GM23338 (cell line): ENCODE data around the gene DRC7. TPM values are rescaled to one million over a fixed set of nuclear protein-coding genes. Genes with fewer than 3 reads are reported as not detected.

Source experiments
- ATAC-seq: fragments of 200-7000 bp; cut with Tn5 transposase; 3 replicates; pipeline ENCODE4 v1.9.1; 2020
- DNase-seq: peaks from one replicate; pipeline ENCODE4 v3.0.0-alpha.2; 2015; ENCODE audit warnings: low spot score
- H2AFZ ChIP-seq: fragments of 200-600 bp; sonication (generic); 2 replicates; pipeline ENCODE4 v1.8.0; 2016; ENCODE audit warnings: antibody characterized with exemption, mild to moderate bottlenecking, moderate library complexity
- H3F3A ChIP-seq: fragments of 200-600 bp; sonication (generic); replicated peaks from 2 replicates; pipeline ENCODE4 v1.8.0; 2017; ENCODE audit warnings: antibody characterized with exemption, mixed run types, low read depth
- H3K27ac ChIP-seq: fragments of 200-600 bp; sonication (generic); 2 replicates; pipeline ENCODE4 v1.6.1; 2016; ENCODE audit warnings: low read depth
- H3K27me3 ChIP-seq: fragments of 200-600 bp; sonication (generic); 2 replicates; pipeline ENCODE4 v1.8.0; 2016; ENCODE audit warnings: mild to moderate bottlenecking, mixed run types, moderate library complexity; ENCODE audit not compliant: insufficient read depth
- H3K36me3 ChIP-seq: fragments of 200-600 bp; sonication (generic); 2 replicates; pipeline ENCODE4 v1.8.0; 2016; ENCODE audit warnings: mild to moderate bottlenecking; ENCODE audit not compliant: insufficient read depth
- H3K4me1 ChIP-seq: fragments of 200-600 bp; sonication (generic); 2 replicates; pipeline ENCODE4 v1.8.0; 2016; ENCODE audit warnings: mild to moderate bottlenecking, moderate library complexity; ENCODE audit not compliant: insufficient read depth
- H3K4me2 ChIP-seq: fragments of 200-600 bp; sonication (generic); 2 replicates; pipeline ENCODE4 v1.7.1; 2017; ENCODE audit warnings: mixed run types
- H3K4me3 ChIP-seq: fragments of 200-600 bp; sonication (generic); 2 replicates; pipeline ENCODE4 v1.6.1; 2016; ENCODE audit warnings: mixed run types
- H3K79me2 ChIP-seq: fragments of 200-600 bp; sonication (generic); replicated peaks from 2 replicates; pipeline ENCODE4 v1.8.0; 2017; ENCODE audit warnings: mild to moderate bottlenecking; ENCODE audit not compliant: insufficient read depth
- H3K9me2 ChIP-seq: fragments of 200-600 bp; sonication (generic); 2 replicates; pipeline ENCODE4 v1.8.0; 2017; ENCODE audit not compliant: insufficient read depth
- H4K20me1 ChIP-seq: fragments of 200-600 bp; sonication (generic); replicated peaks from 2 replicates; pipeline ENCODE4 v1.8.0; 2017; ENCODE audit warnings: mild to moderate bottlenecking; ENCODE audit not compliant: insufficient read depth
- H3K27ac Mint-ChIP-seq: 2 replicates; pipeline ENCODE4 v1.8.0; 2020; ENCODE audit warnings: inconsistent platforms, mild to moderate bottlenecking, moderate library complexity, mixed read lengths
- H3K27me3 Mint-ChIP-seq: 3 replicates; pipeline ENCODE4 v1.8.0; 2022; ENCODE audit warnings: low read depth, mild to moderate bottlenecking, moderate library complexity, mixed read lengths, inconsistent platforms; ENCODE audit not compliant: insufficient read depth, poor library complexity
- H3K36me3 Mint-ChIP-seq: 3 replicates; pipeline ENCODE4 v1.8.0; 2021; ENCODE audit warnings: low read depth, mild to moderate bottlenecking, inconsistent platforms, moderate library complexity, mixed read lengths
- H3K4me1 Mint-ChIP-seq: 3 replicates; pipeline ENCODE4 v1.8.0; 2020; ENCODE audit warnings: mild to moderate bottlenecking, inconsistent platforms, mixed read lengths
- H3K4me3 Mint-ChIP-seq: 3 replicates; pipeline ENCODE4 v1.8.0; 2021; ENCODE audit warnings: moderate library complexity, mild to moderate bottlenecking, inconsistent platforms, mixed read lengths
- H3K9me3 Mint-ChIP-seq: 3 replicates; pipeline ENCODE4 v1.8.0; 2020; ENCODE audit warnings: moderate library complexity, mild to moderate bottlenecking, inconsistent platforms, mixed read lengths
- EZH2 ChIP-seq: fragments of 200-600 bp; sonication (generic); IDR thresholded peaks from one replicate; pipeline ENCODE4 v1.8.0; 2017; ENCODE audit warnings: antibody characterized with exemption, mild to moderate bottlenecking, low read depth; ENCODE audit not compliant: unreplicated experiment
- POLR2AphosphoS5 ChIP-seq: IDR thresholded peaks from 2 replicates; pipeline ENCODE4 v1.6.1; 2016; ENCODE audit warnings: antibody characterized with exemption, low read depth
- ZNF114 ChIP-seq: fragments of 250-450 bp; sonication (Bioruptor Pico); IDR thresholded peaks from 2 replicates; pipeline ENCODE4 v1.5.0; 2020; ENCODE audit warnings: mild to moderate bottlenecking, moderate library complexity
- polyA plus RNA-seq: library from polyadenylated mRNA; unstranded; fragments of >200 nt; fragmentation: Nextera tagmentation; extraction: Ambion mirVana; gene quantifications from 2 replicates; pipeline ENCODE4 v1.2.1, GENCODE V29; 2016
- total RNA-seq: library from RNA; depleted of rRNA; stranded (reverse); fragments of >200 nt; shearing (Covaris generic); gene quantifications from 2 replicates; pipeline ENCODE4 v1.2.3, GENCODE V29; 2014
- TF ChIP-seq, protein P1 (sequence below): fragments of 250-450 bp; sonication (Bioruptor Pico); IDR thresholded peaks from 2 replicates; pipeline ENCODE4 v1.5.0; 2020; ENCODE audit warnings: mild to moderate bottlenecking, moderate library complexity
- TF ChIP-seq, protein P2 (sequence below): IDR thresholded peaks from 2 replicates; pipeline ENCODE4 v1.6.1; 2016; ENCODE audit warnings: antibody characterized with exemption
- TF ChIP-seq, protein P3 (sequence below): IDR thresholded peaks from one replicate; pipeline ENCODE4 v1.6.1; 2018; ENCODE audit warnings: antibody characterized with exemption; ENCODE audit not compliant: unreplicated experiment

The DRC7 gene
- total and polyA plus RNA-seq, 2 experiments from 2014 or later, result not detected

DNA sequence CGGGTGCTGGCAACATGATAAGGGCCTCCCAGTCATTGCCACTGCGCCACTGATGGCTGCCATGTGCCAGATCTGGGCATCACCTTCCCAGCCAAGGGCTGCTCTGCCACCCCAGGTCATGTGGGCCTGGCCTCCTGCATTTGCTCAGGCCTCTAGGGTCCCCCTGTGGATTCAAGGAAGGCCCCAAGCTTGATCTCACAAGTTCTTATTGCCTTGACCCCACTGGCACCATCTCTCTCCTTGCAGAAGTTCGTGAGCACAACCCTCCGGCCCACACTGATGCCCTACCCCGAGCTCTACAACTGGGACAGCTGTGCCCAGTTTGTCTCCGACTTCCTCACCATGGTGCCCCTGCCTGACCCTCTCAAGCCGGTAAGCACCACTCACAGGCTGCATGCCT lies 5.3 kb downstream of the DRC7 start (continued):
- TF ChIP-seq, protein P1, sequence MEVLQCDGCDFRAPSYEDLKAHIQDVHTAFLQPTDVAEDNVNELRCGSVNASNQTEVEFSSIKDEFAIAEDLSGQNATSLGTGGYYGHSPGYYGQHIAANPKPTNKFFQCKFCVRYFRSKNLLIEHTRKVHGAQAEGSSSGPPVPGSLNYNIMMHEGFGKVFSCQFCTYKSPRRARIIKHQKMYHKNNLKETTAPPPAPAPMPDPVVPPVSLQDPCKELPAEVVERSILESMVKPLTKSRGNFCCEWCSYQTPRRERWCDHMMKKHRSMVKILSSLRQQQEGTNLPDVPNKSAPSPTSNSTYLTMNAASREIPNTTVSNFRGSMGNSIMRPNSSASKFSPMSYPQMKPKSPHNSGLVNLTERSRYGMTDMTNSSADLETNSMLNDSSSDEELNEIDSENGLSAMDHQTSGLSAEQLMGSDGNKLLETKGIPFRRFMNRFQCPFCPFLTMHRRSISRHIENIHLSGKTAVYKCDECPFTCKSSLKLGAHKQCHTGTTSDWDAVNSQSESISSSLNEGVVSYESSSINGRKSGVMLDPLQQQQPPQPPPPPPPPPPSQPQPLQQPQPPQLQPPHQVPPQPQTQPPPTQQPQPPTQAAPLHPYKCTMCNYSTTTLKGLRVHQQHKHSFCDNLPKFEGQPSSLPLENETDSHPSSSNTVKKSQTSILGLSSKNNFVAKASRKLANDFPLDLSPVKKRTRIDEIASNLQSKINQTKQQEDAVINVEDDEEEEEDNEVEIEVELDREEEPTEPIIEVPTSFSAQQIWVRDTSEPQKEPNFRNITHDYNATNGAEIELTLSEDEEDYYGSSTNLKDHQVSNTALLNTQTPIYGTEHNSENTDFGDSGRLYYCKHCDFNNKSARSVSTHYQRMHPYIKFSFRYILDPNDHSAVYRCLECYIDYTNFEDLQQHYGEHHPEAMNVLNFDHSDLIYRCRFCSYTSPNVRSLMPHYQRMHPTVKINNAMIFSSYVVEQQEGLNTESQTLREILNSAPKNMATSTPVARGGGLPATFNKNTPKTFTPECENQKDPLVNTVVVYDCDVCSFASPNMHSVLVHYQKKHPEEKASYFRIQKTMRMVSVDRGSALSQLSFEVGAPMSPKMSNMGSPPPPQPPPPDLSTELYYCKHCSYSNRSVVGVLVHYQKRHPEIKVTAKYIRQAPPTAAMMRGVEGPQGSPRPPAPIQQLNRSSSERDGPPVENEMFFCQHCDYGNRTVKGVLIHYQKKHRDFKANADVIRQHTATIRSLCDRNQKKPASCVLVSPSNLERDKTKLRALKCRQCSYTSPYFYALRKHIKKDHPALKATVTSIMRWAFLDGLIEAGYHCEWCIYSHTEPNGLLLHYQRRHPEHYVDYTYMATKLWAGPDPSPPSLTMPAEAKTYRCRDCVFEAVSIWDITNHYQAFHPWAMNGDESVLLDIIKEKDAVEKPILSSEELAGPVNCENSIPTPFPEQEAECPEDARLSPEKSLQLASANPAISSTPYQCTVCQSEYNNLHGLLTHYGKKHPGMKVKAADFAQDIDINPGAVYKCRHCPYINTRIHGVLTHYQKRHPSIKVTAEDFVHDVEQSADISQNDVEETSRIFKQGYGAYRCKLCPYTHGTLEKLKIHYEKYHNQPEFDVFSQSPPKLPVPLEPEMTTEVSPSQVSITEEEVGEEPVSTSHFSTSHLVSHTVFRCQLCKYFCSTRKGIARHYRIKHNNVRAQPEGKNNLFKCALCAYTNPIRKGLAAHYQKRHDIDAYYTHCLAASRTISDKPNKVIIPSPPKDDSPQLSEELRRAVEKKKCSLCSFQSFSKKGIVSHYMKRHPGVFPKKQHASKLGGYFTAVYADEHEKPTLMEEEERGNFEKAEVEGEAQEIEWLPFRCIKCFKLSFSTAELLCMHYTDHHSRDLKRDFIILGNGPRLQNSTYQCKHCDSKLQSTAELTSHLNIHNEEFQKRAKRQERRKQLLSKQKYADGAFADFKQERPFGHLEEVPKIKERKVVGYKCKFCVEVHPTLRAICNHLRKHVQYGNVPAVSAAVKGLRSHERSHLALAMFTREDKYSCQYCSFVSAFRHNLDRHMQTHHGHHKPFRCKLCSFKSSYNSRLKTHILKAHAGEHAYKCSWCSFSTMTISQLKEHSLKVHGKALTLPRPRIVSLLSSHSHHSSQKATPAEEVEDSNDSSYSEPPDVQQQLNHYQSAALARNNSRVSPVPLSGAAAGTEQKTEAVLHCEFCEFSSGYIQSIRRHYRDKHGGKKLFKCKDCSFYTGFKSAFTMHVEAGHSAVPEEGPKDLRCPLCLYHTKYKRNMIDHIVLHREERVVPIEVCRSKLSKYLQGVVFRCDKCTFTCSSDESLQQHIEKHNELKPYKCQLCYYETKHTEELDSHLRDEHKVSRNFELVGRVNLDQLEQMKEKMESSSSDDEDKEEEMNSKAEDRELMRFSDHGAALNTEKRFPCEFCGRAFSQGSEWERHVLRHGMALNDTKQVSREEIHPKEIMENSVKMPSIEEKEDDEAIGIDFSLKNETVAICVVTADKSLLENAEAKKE (CRISPR knock-in tag), result no peak
- TF ChIP-seq, protein P2, sequence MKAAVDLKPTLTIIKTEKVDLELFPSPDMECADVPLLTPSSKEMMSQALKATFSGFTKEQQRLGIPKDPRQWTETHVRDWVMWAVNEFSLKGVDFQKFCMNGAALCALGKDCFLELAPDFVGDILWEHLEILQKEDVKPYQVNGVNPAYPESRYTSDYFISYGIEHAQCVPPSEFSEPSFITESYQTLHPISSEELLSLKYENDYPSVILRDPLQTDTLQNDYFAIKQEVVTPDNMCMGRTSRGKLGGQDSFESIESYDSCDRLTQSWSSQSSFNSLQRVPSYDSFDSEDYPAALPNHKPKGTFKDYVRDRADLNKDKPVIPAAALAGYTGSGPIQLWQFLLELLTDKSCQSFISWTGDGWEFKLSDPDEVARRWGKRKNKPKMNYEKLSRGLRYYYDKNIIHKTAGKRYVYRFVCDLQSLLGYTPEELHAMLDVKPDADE, result no peak
- TF ChIP-seq ZNF114 (CRISPR knock-in tag), result no peak

DNA sequence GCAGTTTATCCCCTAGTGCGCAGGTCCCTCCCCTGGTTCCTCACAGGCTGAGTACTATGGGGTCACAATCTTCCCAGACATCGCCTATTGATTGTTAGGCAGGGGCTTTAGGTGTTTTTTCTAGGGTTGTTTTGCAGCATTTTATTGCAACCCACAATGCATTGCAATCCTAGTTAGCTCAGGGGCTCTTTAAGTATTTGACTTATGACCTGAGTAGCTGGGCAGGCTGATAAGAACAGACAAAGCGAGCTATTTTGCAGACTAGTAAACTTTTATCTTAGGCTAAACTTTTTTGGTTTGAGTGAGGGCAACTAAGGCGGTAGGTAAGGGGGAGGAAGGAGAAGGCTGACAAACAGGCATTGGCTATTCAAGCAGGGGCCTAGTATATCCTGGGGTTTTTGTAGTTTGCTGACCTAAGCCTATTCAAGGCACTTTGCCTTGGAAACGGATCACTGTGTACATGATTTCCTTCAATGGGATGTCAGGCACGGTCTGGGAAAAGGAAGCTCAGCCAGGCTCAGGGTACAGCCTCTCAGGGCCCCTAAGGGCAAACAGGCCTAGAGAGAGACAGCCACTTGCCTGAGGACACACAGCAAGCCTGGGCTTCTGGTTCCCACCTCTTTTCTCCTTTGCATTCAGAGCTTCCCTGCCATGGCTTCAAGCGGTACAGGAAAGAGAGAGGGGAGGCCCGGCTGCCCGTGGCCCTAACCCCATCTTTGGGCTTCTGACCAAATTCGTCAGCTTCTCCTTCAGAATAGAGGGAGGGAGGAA lies 6.4 kb downstream of the DRC7 start:
- H3K79me2 ChIP-seq, result no peaks in the 10 kb centered on the region
- H3F3A ChIP-seq, result no peaks in the 10 kb centered on the region
- H3K4me3 ChIP-seq, result no peak overlapping the region
- no peak overlapping the region for H3K27ac ChIP-seq
- Mint-ChIP-seq H3K4me3 (no peak overlapping the region), H3K36me3 (no peaks in the 10 kb centered on the region), H3K4me1 (peaks cover 5% of the 10 kb centered on the region; the same call in 2 of the 3 replicates), H3K27ac (no peak overlapping the region), H3K27me3 (peaks cover 2% of the 10 kb centered on the region), H3K9me3 (no peaks in the 10 kb centered on the region; the same call in 2 of the 3 replicates)
- no peaks in the 10 kb centered on the region for H3K27me3 ChIP-seq
- H2AFZ ChIP-seq, result no peak overlapping the region
- ATAC-seq, result no peak
- no peak for DNase-seq
- H3K9me2 ChIP-seq, result no peaks in the 10 kb centered on the region
- H4K20me1 ChIP-seq, result no peaks in the 10 kb centered on the region
- no peak overlapping the region for H3K4me2 ChIP-seq
- H3K4me1 ChIP-seq, result no peaks in the 10 kb centered on the region
- no peaks in the 10 kb centered on the region for H3K36me3 ChIP-seq
- TF ChIP-seq, protein P3, sequence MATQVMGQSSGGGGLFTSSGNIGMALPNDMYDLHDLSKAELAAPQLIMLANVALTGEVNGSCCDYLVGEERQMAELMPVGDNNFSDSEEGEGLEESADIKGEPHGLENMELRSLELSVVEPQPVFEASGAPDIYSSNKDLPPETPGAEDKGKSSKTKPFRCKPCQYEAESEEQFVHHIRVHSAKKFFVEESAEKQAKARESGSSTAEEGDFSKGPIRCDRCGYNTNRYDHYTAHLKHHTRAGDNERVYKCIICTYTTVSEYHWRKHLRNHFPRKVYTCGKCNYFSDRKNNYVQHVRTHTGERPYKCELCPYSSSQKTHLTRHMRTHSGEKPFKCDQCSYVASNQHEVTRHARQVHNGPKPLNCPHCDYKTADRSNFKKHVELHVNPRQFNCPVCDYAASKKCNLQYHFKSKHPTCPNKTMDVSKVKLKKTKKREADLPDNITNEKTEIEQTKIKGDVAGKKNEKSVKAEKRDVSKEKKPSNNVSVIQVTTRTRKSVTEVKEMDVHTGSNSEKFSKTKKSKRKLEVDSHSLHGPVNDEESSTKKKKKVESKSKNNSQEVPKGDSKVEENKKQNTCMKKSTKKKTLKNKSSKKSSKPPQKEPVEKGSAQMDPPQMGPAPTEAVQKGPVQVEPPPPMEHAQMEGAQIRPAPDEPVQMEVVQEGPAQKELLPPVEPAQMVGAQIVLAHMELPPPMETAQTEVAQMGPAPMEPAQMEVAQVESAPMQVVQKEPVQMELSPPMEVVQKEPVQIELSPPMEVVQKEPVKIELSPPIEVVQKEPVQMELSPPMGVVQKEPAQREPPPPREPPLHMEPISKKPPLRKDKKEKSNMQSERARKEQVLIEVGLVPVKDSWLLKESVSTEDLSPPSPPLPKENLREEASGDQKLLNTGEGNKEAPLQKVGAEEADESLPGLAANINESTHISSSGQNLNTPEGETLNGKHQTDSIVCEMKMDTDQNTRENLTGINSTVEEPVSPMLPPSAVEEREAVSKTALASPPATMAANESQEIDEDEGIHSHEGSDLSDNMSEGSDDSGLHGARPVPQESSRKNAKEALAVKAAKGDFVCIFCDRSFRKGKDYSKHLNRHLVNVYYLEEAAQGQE, result no peak
- TF ChIP-seq EZH2 (no peak), POLR2AphosphoS5 (no peak)
- TF ChIP-seq, protein P2, result no peak
